HepG2 (cell line): ENCODE data around the gene ACSM3. TPM values are rescaled to one million over a fixed set of nuclear protein-coding genes. Genes with fewer than 3 reads are reported as not detected.

Experiments used
- ASH2L ChIP-seq: fragments of 300-600, 200-600 bp; sonication (generic); IDR thresholded peaks from 2 replicates; pipeline ENCODE4 v1.7.0; 2017; ENCODE audit warnings: low read depth, mild to moderate bottlenecking, moderate library complexity, mixed read lengths, low read length; ENCODE audit not compliant: insufficient read length
- EED ChIP-seq: sonication (generic); formaldehyde crosslinking; IDR thresholded peaks from 2 replicates; pipeline ENCODE4 v1.5.0; 2020; ENCODE audit warnings: mild to moderate bottlenecking, missing genetic modification reagents
- POLR2A ChIP-seq, 2 experiments: IDR thresholded peaks; 2 replicates each; pipeline ENCODE4 v1.6.1; 2011; ENCODE audit warnings: low read depth in 2 of 2, low read length in 2 of 2, mild to moderate bottlenecking in 1 of 2, moderate library complexity in 1 of 2; ENCODE audit not compliant: insufficient read depth in 1 of 2
- RARG ChIP-seq: sonication (generic); formaldehyde crosslinking; IDR thresholded peaks from 2 replicates; pipeline ENCODE4 v1.4.0; 2020; ENCODE audit warnings: low read depth, mild to moderate bottlenecking, missing genetic modification reagents
- SIN3A ChIP-seq: IDR thresholded peaks from 2 replicates; pipeline ENCODE4 v1.6.1; 2011; ENCODE audit warnings: low read depth, mild to moderate bottlenecking, control low read depth, low read length, borderline replicate concordance
- SMAD1 ChIP-seq: sonication (generic); formaldehyde crosslinking; IDR thresholded peaks from 2 replicates; pipeline ENCODE4 v1.4.0; 2020; ENCODE audit warnings: missing genetic modification reagents, low read depth, mild to moderate bottlenecking, borderline replicate concordance
- SMARCC2 ChIP-seq: fragments of 450-650 bp; IDR thresholded peaks from 2 replicates; pipeline ENCODE4 v1.6.1; 2017; ENCODE audit warnings: antibody characterized with exemption, mild to moderate bottlenecking
- SNRNP70 ChIP-seq: fragments of 200-400 bp; formaldehyde crosslinking; IDR thresholded peaks from 2 replicates; pipeline ENCODE4 v1.6.1; 2017; ENCODE audit warnings: mild to moderate bottlenecking, low read depth, low read length, moderate library complexity
- ZBTB1 ChIP-seq: sonication (generic); formaldehyde crosslinking; IDR thresholded peaks from 2 replicates; pipeline ENCODE4 v1.4.0; 2020; ENCODE audit warnings: missing genetic modification reagents, borderline replicate concordance
- ZNF20 ChIP-seq: sonication (generic); formaldehyde crosslinking; IDR thresholded peaks from 2 replicates; pipeline ENCODE4 v1.4.0; 2020; ENCODE audit warnings: mild to moderate bottlenecking, moderate library complexity, missing genetic modification reagents
- ZNF546 ChIP-seq: sonication (generic); formaldehyde crosslinking; conservative IDR thresholded peaks from 2 replicates; pipeline ENCODE4 v1.8.1; 2023; ENCODE audit warnings: mild to moderate bottlenecking, missing genetic modification reagents
- polyA plus RNA-seq, 8 experiments: library from polyadenylated mRNA; depleted of rRNA in 3 of 8; stranded (reverse) in 7 of 8; unstranded in 1 of 8; fragments of >200 nt; fragmentation: Illumina TruSeq in 4 of 8; extraction: Trizol in 4 of 8; gene quantifications; 2 replicates each; pipeline versions ENCODE4 v1.2.1 to v1.2.3, GENCODE V29; 2011 to 2016; ENCODE audit warnings: low read depth in 4 of 8, missing spikeins in 1 of 8, mixed read lengths in 1 of 8; ENCODE audit not compliant: insufficient read depth in 1 of 8
- total RNA-seq, 5 experiments: library from RNA; depleted of rRNA; stranded (reverse); fragments of >200 nt; fragmentation: Illumina TruSeq; extraction: Trizol; gene quantifications; 2 replicates each; pipeline ENCODE4 v1.2.3, GENCODE V29; 2016; ENCODE audit warnings: low read depth in 1 of 5
- TF ChIP-seq, protein P1 (sequence below): sonication (generic); formaldehyde crosslinking; IDR thresholded peaks from 2 replicates; pipeline ENCODE4 v1.4.0; 2020; ENCODE audit warnings: missing genetic modification reagents, mild to moderate bottlenecking, borderline replicate concordance
- TF ChIP-seq, protein P2 (sequence below): sonication (generic); formaldehyde crosslinking; IDR thresholded peaks from 2 replicates; pipeline ENCODE4 v1.5.0; 2020; ENCODE audit warnings: mild to moderate bottlenecking, missing genetic modification reagents, moderate library complexity
- TF ChIP-seq, protein P3 (sequence below): sonication (generic); formaldehyde crosslinking; IDR thresholded peaks from 2 replicates; pipeline ENCODE4; 2020; ENCODE audit warnings: missing genetic modification reagents, mild to moderate bottlenecking, borderline replicate concordance
- TF ChIP-seq, protein P4 (sequence below): sonication (generic); formaldehyde crosslinking; IDR thresholded peaks from 2 replicates; pipeline ENCODE4 v1.4.0; 2020; ENCODE audit warnings: mild to moderate bottlenecking, missing genetic modification reagents
- TF ChIP-seq, protein P5 (sequence below): sonication (generic); formaldehyde crosslinking; IDR thresholded peaks from 2 replicates; pipeline ENCODE4 v1.4.0; 2020; ENCODE audit warnings: missing genetic modification reagents

Gene ACSM3
- total and polyA plus RNA-seq, 2 of the 13 experiments (the other 11 are each of a cell fraction or from before 2014, with no cell fraction given): 74.0 to 108 TPM

DNA sequence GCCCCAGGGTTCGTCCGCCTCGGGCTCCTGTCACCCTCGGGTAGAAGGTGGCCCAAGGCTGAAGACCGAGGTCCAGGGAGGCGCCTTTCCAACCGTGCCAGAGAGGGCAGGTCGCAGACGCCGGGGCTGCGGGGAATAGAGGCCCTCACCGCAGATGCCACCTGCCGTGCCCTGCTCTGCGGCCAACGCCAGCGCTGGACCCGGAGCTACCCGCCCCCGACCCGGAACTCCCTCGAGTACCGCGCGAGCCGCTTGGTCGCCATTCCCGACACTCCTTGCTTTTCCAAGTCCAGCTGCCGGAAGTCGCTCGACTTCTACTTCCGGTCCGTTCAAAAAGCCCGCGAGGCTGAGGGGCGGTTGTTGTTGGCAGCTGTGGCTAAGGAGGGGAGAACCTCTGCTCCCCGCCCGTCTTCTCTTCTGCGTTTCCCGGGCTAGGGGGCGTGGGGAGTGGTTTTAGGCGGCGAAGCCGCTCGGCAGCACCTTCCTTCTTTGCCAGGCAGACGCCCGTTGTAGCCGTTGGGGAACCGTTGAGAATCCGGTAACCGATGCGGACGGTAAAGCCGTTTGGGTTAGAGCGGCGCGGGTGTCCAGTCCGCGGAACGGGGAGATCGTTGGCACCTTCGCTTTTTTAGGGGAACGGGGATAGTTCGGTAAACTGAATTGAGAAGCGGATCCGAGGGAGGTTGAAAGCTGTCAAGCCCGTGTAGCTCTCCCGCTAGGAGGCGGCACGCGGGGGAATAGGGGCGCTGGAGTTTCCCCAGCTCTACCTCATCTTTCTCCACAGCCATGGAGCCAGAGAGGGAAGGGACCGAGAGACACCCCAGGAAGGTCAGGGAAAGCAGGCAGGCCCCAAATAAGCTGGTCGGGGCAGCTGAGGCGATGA lies 42.6 kb downstream of the ACSM3 start, which contains the start of the genes ERI2 and REXO5 (continued):
- TF ChIP-seq, protein P1, sequence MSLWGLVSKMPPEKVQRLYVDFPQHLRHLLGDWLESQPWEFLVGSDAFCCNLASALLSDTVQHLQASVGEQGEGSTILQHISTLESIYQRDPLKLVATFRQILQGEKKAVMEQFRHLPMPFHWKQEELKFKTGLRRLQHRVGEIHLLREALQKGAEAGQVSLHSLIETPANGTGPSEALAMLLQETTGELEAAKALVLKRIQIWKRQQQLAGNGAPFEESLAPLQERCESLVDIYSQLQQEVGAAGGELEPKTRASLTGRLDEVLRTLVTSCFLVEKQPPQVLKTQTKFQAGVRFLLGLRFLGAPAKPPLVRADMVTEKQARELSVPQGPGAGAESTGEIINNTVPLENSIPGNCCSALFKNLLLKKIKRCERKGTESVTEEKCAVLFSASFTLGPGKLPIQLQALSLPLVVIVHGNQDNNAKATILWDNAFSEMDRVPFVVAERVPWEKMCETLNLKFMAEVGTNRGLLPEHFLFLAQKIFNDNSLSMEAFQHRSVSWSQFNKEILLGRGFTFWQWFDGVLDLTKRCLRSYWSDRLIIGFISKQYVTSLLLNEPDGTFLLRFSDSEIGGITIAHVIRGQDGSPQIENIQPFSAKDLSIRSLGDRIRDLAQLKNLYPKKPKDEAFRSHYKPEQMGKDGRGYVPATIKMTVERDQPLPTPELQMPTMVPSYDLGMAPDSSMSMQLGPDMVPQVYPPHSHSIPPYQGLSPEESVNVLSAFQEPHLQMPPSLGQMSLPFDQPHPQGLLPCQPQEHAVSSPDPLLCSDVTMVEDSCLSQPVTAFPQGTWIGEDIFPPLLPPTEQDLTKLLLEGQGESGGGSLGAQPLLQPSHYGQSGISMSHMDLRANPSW (CRISPR knock-in tag): peak; percentile 97
- TF ChIP-seq ASH2L: peak; percentile 95
- no peak for TF ChIP-seq SNRNP70
- TF ChIP-seq, protein P2, sequence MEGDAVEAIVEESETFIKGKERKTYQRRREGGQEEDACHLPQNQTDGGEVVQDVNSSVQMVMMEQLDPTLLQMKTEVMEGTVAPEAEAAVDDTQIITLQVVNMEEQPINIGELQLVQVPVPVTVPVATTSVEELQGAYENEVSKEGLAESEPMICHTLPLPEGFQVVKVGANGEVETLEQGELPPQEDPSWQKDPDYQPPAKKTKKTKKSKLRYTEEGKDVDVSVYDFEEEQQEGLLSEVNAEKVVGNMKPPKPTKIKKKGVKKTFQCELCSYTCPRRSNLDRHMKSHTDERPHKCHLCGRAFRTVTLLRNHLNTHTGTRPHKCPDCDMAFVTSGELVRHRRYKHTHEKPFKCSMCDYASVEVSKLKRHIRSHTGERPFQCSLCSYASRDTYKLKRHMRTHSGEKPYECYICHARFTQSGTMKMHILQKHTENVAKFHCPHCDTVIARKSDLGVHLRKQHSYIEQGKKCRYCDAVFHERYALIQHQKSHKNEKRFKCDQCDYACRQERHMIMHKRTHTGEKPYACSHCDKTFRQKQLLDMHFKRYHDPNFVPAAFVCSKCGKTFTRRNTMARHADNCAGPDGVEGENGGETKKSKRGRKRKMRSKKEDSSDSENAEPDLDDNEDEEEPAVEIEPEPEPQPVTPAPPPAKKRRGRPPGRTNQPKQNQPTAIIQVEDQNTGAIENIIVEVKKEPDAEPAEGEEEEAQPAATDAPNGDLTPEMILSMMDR (CRISPR knock-in tag): peak; percentile 81
- TF ChIP-seq SMARCC2: no peak
- peak; percentile 99 for TF ChIP-seq SIN3A
- TF ChIP-seq ZBTB1 (CRISPR knock-in tag): no peak; the same call in 1 of the 2 replicates
- peak; percentile 97 for TF ChIP-seq SMAD1 (CRISPR knock-in tag)
- peak; percentile 87 for TF ChIP-seq EED (CRISPR knock-in tag)
- peak; percentile 98 for TF ChIP-seq ZNF546
- TF ChIP-seq, protein P3, sequence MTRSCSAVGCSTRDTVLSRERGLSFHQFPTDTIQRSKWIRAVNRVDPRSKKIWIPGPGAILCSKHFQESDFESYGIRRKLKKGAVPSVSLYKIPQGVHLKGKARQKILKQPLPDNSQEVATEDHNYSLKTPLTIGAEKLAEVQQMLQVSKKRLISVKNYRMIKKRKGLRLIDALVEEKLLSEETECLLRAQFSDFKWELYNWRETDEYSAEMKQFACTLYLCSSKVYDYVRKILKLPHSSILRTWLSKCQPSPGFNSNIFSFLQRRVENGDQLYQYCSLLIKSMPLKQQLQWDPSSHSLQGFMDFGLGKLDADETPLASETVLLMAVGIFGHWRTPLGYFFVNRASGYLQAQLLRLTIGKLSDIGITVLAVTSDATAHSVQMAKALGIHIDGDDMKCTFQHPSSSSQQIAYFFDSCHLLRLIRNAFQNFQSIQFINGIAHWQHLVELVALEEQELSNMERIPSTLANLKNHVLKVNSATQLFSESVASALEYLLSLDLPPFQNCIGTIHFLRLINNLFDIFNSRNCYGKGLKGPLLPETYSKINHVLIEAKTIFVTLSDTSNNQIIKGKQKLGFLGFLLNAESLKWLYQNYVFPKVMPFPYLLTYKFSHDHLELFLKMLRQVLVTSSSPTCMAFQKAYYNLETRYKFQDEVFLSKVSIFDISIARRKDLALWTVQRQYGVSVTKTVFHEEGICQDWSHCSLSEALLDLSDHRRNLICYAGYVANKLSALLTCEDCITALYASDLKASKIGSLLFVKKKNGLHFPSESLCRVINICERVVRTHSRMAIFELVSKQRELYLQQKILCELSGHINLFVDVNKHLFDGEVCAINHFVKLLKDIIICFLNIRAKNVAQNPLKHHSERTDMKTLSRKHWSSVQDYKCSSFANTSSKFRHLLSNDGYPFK (CRISPR knock-in tag): peak; percentile 97
- peak; percentile 91 to 93 for TF ChIP-seq POLR2A (IDR thresholded peaks at IDR 0.05; ENCODE audit: insufficient read depth in 1 of 2, low read depth in 2 of 2, low read length in 2 of 2)
- TF ChIP-seq RARG: peak; percentile 19; the same call in 1 of the 2 replicates
- TF ChIP-seq ZNF20: peak; percentile 84; the same call in 1 of the 2 replicates
- TF ChIP-seq, protein P4, sequence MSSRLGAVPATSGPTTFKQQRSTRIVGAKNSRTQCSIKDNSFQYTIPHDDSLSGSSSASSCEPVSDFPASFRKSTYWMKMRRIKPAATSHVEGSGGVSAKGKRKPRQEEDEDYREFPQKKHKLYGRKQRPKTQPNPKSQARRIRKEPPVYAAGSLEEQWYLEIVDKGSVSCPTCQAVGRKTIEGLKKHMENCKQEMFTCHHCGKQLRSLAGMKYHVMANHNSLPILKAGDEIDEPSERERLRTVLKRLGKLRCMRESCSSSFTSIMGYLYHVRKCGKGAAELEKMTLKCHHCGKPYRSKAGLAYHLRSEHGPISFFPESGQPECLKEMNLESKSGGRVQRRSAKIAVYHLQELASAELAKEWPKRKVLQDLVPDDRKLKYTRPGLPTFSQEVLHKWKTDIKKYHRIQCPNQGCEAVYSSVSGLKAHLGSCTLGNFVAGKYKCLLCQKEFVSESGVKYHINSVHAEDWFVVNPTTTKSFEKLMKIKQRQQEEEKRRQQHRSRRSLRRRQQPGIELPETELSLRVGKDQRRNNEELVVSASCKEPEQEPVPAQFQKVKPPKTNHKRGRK: no peak
- TF ChIP-seq, protein P5, sequence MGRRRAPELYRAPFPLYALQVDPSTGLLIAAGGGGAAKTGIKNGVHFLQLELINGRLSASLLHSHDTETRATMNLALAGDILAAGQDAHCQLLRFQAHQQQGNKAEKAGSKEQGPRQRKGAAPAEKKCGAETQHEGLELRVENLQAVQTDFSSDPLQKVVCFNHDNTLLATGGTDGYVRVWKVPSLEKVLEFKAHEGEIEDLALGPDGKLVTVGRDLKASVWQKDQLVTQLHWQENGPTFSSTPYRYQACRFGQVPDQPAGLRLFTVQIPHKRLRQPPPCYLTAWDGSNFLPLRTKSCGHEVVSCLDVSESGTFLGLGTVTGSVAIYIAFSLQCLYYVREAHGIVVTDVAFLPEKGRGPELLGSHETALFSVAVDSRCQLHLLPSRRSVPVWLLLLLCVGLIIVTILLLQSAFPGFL: no peak
